Measurements from ENCODE around the gene KMT5B. TPM values are rescaled to one million over a fixed set of nuclear protein-coding genes. Genes with fewer than 3 reads are reported as not detected.

Gene KMT5B
- total RNA-seq, 3 donors from 2014 or later = 35.2 to 74.6 (median 43.9) TPM

GRCh38 chr11:68138237-68138636 is 74.9 kb downstream of the KMT5B start:
- Histone ChIP-seq H3K4me3 (peak overlapping the region in 2 of 3 donors; percentile 1 to 24), H3K9me3 (no peaks in the 10 kb centered on the region), H3K27ac (peak overlapping the region; percentile 3 to 39), H3K36me3 (no peaks in the 10 kb centered on the region), H3K4me1 (peaks cover 5 to 29% of the 10 kb centered on the region in 2 donors), H3K27me3 (no peaks in the 10 kb centered on the region)
- no peak for DNase-seq (ENCODE audit: low spot score in 2 of 2)
- TF ChIP-seq POLR2AphosphoS5 (IDR thresholded peaks at IDR 0.05) (no peak), POLR2A (IDR thresholded peaks at IDR 0.05) (no peak)
- TF ChIP-seq, protein P1, sequence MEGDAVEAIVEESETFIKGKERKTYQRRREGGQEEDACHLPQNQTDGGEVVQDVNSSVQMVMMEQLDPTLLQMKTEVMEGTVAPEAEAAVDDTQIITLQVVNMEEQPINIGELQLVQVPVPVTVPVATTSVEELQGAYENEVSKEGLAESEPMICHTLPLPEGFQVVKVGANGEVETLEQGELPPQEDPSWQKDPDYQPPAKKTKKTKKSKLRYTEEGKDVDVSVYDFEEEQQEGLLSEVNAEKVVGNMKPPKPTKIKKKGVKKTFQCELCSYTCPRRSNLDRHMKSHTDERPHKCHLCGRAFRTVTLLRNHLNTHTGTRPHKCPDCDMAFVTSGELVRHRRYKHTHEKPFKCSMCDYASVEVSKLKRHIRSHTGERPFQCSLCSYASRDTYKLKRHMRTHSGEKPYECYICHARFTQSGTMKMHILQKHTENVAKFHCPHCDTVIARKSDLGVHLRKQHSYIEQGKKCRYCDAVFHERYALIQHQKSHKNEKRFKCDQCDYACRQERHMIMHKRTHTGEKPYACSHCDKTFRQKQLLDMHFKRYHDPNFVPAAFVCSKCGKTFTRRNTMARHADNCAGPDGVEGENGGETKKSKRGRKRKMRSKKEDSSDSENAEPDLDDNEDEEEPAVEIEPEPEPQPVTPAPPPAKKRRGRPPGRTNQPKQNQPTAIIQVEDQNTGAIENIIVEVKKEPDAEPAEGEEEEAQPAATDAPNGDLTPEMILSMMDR (IDR thresholded peaks at IDR 0.05) = no peak
- intact Hi-C loops (cut with DNase I; ENCODE audit: low total_unique reads) = no loop called here

DNA sequence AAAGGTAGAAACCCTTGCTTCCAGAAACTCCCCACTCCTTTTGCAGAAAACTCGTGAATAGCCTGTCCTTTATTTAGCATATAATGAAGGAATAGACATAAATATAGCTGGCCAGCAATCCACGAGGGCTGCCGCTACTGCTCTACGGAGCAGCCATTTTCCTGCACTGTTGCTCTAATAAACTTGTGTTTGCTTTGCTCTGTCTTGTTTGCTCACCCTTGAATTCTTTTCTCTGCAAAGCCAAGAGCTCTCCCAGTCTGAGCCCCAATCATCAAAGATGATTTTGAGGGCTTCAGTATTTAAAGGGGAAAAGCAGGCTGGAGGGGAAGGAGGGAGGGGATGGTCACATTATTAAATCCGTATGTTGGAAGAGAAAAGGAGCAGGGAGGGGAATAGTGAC is 75.3 kb downstream of the KMT5B start:
- Histone ChIP-seq H3K36me3 (no peaks in the 10 kb centered on the region), H3K4me3 (peak overlapping the region in 2 of 3 donors; percentile 1 to 24), H3K9me3 (no peaks in the 10 kb centered on the region), H3K4me1 (peaks cover 5 to 29% of the 10 kb centered on the region in 2 donors), H3K27me3 (no peaks in the 10 kb centered on the region), H3K27ac (peak overlapping the region; percentile 3 to 39)
- TF ChIP-seq POLR2AphosphoS5 (IDR thresholded peaks at IDR 0.05) (no peak), POLR2A (IDR thresholded peaks at IDR 0.05) (no peak)
- TF ChIP-seq, protein P1 (IDR thresholded peaks at IDR 0.05) = no peak
- intact Hi-C loops (cut with DNase I; ENCODE audit: low total_unique reads) = no loop called here
- DNase-seq (ENCODE audit: low spot score in 2 of 2) = peak in 1 of 2 donors; percentile 43

GRCh38 chr11:68136866-68137265 is 76.2 kb downstream of the KMT5B start:
- Histone ChIP-seq H3K9me3 (no peaks in the 10 kb centered on the region), H3K4me3 (no peak overlapping the region), H3K27me3 (no peaks in the 10 kb centered on the region), H3K4me1 (peaks cover 5 to 21% of the 10 kb centered on the region in 2 donors), H3K36me3 (no peaks in the 10 kb centered on the region), H3K27ac (peak overlapping the region in 1 of 2 donors; percentile 17)
- peak in 1 of 2 donors; percentile 50 for DNase-seq (ENCODE audit: low spot score in 2 of 2)
- TF ChIP-seq POLR2A (IDR thresholded peaks at IDR 0.05) (no peak), POLR2AphosphoS5 (IDR thresholded peaks at IDR 0.05) (no peak)
- TF ChIP-seq, protein P1 (IDR thresholded peaks at IDR 0.05) = no peak
- intact Hi-C loops (cut with DNase I; ENCODE audit: low total_unique reads) = no loop called here

DNA sequence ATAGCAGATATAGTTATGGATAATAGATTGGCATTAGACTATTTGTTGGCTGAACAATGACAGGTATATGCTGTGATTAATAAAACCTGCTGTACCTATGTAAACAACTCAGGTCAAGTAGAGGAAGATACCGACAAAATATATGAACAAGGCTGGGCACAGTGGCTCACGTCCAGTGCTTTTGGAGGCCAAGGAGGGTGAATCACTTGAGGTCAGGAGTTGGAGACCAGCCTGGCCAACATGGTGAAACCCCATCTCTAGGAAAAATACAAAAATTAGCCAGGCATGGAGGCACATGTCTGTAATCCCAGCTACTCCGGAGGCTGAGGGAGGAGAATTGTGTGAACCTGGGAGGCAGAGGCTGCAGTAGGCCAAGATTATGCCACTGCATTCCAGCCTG is 77.9 kb downstream of the KMT5B start:
- Histone ChIP-seq H3K4me3 (no peak overlapping the region), H3K27ac (no peak overlapping the region), H3K4me1 (peaks cover 0 to 4% of the 10 kb centered on the region in 2 donors), H3K9me3 (no peaks in the 10 kb centered on the region), H3K36me3 (no peaks in the 10 kb centered on the region), H3K27me3 (no peaks in the 10 kb centered on the region)
- peak in 1 of 2 donors; percentile 33 for DNase-seq (ENCODE audit: low spot score in 2 of 2)
- intact Hi-C loops (cut with DNase I; ENCODE audit: low total_unique reads) = no loop called here
- TF ChIP-seq POLR2A (IDR thresholded peaks at IDR 0.05) (no peak), POLR2AphosphoS5 (IDR thresholded peaks at IDR 0.05) (no peak)
- TF ChIP-seq, protein P1 (IDR thresholded peaks at IDR 0.05) = no peak

DNA sequence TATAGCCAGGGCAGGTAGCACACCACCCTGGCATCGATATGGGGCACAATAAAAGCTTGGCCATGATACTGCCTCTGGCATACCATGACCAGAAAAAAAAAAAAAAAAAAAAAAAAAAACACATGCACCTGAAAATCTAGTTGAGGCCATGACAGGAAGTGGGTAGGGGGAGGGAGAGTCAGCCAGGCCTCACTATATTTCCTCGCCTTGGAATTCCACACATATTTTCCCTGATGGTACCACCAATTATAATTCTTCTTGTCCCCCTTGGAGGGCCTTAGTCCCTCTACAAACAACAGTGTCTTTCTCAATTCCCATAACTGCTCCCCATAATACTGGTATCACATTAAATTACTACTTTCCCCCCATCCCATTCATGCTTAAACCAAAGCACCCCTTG is 79.3 kb downstream of the KMT5B start:
- H3K27ac ChIP-seq = no peak overlapping the region
- no peaks in the 10 kb centered on the region for H3K36me3 ChIP-seq
- no peaks in the 10 kb centered on the region for H3K27me3 ChIP-seq
- TF ChIP-seq POLR2A (IDR thresholded peaks at IDR 0.05) = no peak
- no peak for TF ChIP-seq POLR2AphosphoS5 (IDR thresholded peaks at IDR 0.05)
- TF ChIP-seq, protein P1 (IDR thresholded peaks at IDR 0.05) = no peak
- H3K4me3 ChIP-seq = no peak overlapping the region
- DNase-seq (ENCODE audit: low spot score in 2 of 2) = no peak
- intact Hi-C loops (cut with DNase I; ENCODE audit: low total_unique reads) = no loop called here
- H3K4me1 ChIP-seq = peaks cover 0 to 11% of the 10 kb centered on the region in 2 donors
- no peaks in the 10 kb centered on the region for H3K9me3 ChIP-seq
